ENCODE measurements around the gene TOMM34.
A peak's percentile ranks its signal among the peaks of the same experiment; 100 is the strongest.

The TOMM34 gene

GRCh38 chr20:44960103-44960852, at the start of gene TOMM34:
Gene TOMM34 (minus strand): TSS chr20:44960397. CDS start chr20:44960333, 64 bp downstream.
- DNase-seq (ENCODE audit: low spot score) = peak; percentile 98

- no peak for DNase-seq (ENCODE audit: low spot score)
Measured at GRCh38 chr20:45008521-45009049, 48.4 kb upstream of the TOMM34 start.

- DNase-seq (ENCODE audit: low spot score) = no peak
Measured at GRCh38 chr20:44997668-44998067, 37.5 kb upstream of the TOMM34 start.

GRCh38 chr20:44997171-44997570, 37.0 kb upstream of the TOMM34 start:
- DNase-seq (ENCODE audit: low spot score) = no peak

- DNase-seq (ENCODE audit: low spot score) = no peak
Measured at GRCh38 chr20:44993343-44993742, 33.1 kb upstream of the TOMM34 start.

- DNase-seq (ENCODE audit: low spot score) = no peak
Measured at GRCh38 chr20:44990957-44991356, 30.8 kb upstream of the TOMM34 start.

- DNase-seq (ENCODE audit: low spot score) = peak; percentile 12
Measured at GRCh38 chr20:44990425-44990824, 30.2 kb upstream of the TOMM34 start.

- no peak for DNase-seq (ENCODE audit: low spot score)
Measured at GRCh38 chr20:44988631-44989171, 28.5 kb upstream of the TOMM34 start.

GRCh38 chr20:44983093-44983674, 23.0 kb upstream of the TOMM34 start:
- DNase-seq (ENCODE audit: low spot score) = no peak

- DNase-seq (ENCODE audit: low spot score) = no peak
Measured at GRCh38 chr20:44981736-44982406, 21.7 kb upstream of the TOMM34 start.

- no peak for DNase-seq (ENCODE audit: low spot score)
Measured at GRCh38 chr20:44979090-44979621, 19.0 kb upstream of the TOMM34 start.

- DNase-seq (ENCODE audit: low spot score) = no peak
Measured at GRCh38 chr20:44976698-44977097, 16.5 kb upstream of the TOMM34 start.

- DNase-seq (ENCODE audit: low spot score) = no peak
Measured at GRCh38 chr20:44973053-44973452, 12.9 kb upstream of the TOMM34 start.

- no peak for DNase-seq (ENCODE audit: low spot score)
Measured at GRCh38 chr20:44970243-44970757, 10.1 kb upstream of the TOMM34 start.

- no peak for DNase-seq (ENCODE audit: low spot score)
Measured at GRCh38 chr20:44969300-44969894, 9.2 kb upstream of the TOMM34 start.

- no peak for DNase-seq (ENCODE audit: low spot score)
Measured at GRCh38 chr20:44967207-44967807, 7.1 kb upstream of the TOMM34 start.

- peak; percentile 93 for DNase-seq (ENCODE audit: low spot score)
Measured at GRCh38 chr20:44966030-44966961, 6.1 kb upstream of the TOMM34 start, which contains the start of gene STK4. Gene STK4 (plus strand): TSS chr20:44966512. CDS start chr20:44966569, 57 bp downstream.

- DNase-seq (ENCODE audit: low spot score) = no peak
Measured at GRCh38 chr20:44965651-44966029, 5.4 kb upstream of the TOMM34 start.

GRCh38 chr20:44963325-44964215, 3.4 kb upstream of the TOMM34 start:
- DNase-seq (ENCODE audit: low spot score) = no peak
